CD4-positive, alpha-beta T cell treated with Interferon alpha-2 for 1 hour (primary cell): Measurements from ENCODE around the gene ERRFI1.
A peak's percentile ranks its signal among the peaks of the same experiment; 100 is the strongest.
"Not testable (repeated sequence)": the region's sequence is repeated elsewhere in the genome, so short reads cannot be mapped to it uniquely, and the experiment has no call there.

ENCODE experiments used
- DNase-seq, 2 donors: peaks; one replicate each; pipeline ENCODE4 v3.0.0-alpha.2; 2020 to 2022

Gene ERRFI1

DNA sequence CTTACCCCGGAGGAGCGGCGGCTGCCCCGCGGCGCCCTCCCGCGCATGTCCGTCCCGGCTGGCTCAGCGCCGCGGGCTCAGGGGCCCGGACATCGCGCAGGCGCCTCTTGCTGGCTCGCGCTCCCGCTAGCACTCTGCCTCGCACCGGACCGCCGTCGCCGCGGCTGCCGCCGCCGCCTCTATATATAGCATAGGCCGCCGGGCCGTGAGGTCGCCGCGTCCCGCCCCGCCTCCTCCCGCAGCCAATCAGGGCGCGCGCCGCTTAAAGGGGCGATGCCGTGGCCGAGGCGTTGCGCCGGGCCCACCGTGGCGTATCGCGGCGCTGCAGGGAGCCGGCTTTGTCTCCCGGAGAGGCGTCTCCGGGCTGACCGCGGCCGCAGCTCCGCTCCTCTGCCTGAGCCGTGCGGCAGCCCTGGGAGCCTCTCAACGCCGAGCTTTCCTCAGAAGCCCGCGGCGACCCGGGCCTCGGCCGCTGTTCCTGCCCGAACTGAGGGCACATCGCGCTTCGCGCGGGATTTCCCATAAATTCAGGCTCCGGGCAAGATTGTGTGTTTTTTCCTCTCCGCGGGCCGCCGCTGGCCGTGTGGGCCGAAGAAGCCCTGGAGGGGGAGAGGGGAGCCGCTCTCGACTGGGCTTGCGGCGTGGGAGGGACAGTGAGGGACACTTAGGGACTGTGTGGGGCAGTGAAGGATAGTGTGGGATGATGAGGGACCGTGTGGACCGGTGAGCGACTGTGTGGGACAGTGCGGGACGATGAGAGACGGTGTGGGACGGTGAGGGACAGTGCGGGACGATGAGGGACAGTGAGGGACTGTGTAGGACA, at the start of gene ERRFI1:
Gene ERRFI1, minus strand, starts transcription at position 157 of the 823 bp plus-strand sequence. CDS start 10,690 bp downstream, outside the sequence.
- DNase-seq, result peak; percentile 90 to 94

- no peak for DNase-seq
Observed at GRCh38 chr1:8075511-8076051, 49.5 kb upstream of the ERRFI1 start.

DNA sequence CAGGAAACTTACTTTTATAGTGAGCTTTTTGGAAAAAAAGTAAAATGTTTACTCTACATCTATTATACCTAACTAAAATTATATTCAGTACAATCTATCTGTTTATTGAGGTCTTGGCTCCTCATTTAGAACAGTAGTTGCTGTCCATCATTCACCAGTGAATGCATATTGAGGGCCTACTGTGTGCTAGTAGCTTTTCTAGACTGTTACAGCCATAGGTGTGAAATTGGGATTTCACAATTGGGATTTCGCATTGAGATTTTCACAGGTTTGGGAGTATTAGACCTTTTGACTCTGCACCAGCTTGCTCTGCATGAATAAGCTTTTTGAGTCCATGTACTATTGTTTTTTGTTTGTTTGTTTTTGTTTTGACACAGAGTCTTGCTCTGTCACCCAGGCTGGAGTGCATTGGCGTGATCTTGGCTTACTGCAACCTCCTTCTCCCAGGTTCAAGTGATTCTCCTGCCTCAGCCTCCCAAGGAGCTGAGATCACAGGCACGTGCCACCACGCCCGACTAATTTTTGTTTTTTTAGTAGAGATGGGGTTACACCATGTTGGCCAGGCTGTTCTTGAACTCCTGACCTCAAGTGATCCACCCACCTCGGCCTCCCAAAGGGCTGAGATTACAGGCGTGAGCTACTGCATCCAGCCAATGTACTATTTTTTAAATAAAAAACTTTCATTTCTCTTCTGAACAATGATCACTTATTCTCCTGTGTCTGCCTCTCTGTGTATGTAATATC, 47.2 kb upstream of the ERRFI1 start:
- DNase-seq, result no peak

DNA sequence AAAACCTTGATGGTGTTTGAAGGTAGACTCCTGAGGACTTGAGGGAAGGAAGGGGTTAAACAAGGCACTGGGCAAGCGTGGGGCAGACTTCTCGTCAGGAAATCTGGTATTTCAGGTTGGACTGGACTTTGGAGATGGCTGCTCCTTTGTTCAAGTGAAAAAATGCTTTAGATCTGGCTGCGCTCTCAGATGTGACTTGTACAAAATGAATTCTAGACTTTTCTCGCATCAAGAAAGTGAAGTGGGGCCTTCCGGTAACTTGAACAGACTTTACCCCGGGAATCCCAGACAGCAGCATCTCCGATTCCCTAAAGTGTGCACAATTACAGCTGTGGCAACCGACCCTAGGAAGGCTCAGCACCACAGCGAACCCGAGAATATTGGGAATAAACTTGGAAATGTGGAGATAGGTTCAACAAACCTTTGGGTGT, 44.3 kb upstream of the ERRFI1 start:
- no peak for DNase-seq

GRCh38 chr1:8069614-8070320, 43.7 kb upstream of the ERRFI1 start:
- DNase-seq, result not testable (repeated sequence)

GRCh38 chr1:8065369-8065768, 39.3 kb upstream of the ERRFI1 start:
- DNase-seq, result no peak

DNA sequence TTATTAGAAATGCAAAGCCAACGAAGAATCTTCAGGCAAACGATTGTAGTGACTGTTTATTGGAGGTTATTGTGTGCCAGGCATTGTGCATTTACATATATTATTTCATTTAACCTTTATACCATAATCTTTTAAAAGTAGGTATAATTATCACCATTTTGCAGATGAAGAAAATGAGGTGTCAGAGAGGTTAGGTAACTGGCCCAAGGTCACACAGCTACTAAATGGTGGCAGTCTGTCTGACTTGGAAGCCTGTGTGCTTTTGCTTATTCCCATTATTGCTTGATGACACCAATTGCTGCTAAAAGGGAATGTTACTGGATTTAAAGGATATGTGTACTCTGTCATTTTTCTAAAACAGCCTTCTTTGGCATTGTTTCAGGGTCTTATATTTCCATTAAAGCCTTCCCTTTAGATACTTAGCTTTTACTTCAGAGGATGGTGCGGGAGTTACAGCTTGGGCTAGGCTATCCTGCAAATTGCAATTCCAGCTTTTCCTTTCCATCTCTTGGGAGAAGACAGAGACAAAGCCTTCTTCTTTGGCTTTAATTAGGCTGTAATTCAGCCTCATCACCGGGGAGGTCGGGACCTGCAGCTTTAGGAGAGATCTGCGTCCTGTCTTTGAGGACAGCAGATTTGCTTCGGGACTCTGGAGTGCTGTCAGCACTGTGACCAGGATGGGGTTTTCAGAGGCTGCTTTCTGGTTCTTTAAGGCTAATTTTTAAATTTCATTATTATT, 37.4 kb upstream of the ERRFI1 start:
- no peak for DNase-seq

DNA sequence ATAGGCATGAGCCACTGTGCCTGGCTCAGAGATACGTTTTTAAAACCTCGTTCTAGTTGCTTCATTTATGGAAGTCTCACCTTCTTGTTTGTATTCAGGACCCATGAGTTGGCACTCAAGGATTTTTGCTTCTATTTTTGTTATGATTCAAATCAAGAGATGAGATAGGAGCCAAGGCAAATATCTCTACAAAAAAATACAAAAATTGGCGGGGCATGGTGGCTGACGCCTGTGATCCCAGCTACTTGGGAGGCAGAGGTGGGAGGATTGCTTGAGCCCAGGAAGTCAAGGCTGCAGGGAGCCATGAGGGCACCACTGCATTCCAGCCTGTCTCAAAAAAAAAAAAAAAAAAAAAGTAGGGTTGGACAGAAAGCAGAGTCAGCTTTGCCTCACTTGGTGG, 36.8 kb upstream of the ERRFI1 start:
- DNase-seq, result no peak

DNA sequence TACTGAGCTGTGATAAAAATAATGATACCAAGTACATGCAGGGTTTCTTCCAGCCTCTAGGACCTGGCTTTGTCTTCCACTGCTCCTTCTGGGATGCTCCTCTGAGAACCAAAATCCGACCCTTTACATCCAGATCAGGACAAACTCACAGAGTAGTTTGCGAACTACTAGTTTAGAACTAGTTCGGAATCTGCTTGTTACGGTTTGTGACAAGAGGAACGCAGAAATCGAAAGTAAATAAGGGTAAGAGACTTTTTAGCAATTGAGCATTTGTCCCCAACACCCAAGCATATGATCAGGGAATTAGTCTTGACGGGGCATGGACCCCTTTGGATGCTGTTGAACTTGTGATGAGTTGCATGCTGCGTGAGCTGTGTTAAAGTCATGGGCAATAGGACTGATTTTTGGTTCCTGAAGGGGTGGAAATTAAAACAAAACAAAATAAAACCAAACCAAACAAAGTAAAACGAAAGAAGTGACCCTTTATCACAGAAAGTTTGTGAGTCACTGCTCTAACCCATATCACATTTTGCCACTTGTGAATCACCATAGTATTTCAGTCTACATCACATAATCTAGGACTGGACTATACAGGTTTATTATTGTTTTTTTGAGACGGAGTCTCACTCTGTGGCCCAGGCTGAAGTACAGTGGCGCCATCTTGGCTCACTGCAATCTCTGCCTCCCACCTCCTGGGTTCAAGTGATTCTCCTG, 35.7 kb upstream of the ERRFI1 start:
- no peak for DNase-seq

DNA sequence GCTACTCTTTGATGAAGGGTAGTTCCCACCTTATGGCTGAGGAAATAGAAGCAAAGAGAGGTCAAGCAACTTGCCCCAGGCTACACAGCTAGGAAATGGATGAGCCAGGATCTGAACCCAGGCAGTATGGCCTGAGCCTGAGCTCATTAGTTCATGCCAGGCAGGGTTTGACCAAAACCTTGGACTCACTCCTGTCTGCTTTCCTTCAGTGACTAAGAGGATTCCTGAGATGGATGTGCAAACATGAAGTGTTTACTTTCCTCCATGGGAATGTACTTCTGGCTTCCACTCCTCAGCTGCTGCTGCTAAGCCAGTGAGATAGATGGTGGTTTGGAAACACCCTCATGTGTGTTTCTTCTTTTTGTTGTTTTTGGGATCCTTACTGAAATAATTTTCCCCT, 35.1 kb upstream of the ERRFI1 start:
- DNase-seq, result no peak

GRCh38 chr1:8059161-8059622, 33.1 kb upstream of the ERRFI1 start:
- DNase-seq, result no peak

GRCh38 chr1:8057779-8058178, 31.7 kb upstream of the ERRFI1 start:
- DNase-seq, result not testable (repeated sequence)

DNA sequence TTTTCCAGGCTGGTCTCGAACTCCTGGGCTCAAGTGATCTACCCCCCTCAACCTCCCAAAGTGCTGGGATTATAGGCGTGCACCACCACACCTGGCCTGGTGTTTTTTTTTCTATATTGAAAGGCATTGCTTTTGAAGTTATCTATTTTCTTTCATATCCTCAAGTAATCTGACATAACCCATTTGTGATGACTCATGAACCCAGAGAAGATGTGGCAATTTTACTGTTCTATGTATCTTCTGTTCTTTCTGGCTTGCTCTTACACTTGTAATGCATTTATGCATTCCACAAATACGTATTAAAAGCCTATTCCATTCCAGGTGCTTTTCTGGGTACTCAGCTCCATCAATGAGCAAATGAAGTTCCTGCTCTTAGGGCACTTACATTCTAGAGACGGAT, 29.9 kb upstream of the ERRFI1 start:
- DNase-seq, result no peak

GRCh38 chr1:8053878-8054567, 27.9 kb upstream of the ERRFI1 start:
- DNase-seq, result no peak

DNA sequence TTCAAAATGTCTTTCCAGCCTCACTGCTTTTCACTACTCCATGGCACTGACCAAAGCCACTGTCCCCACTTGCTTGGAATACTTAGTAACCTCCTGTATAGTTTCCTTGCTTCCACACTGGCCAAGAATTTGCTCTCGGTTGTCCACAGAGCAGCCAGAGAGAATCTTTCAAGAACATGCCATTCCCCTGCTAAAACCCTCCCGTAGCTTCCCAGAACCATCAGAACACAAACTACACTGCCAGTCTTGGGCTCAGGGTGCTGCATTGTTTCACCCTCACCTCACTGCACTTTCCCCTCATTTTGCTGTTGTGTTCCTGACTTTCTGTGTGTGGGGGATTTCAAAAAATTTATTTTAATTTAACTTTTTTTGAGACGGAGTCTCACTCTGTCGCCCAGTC, 25.5 kb upstream of the ERRFI1 start:
- DNase-seq, result no peak

GRCh38 chr1:8049229-8049628, 23.1 kb upstream of the ERRFI1 start:
- DNase-seq, result not testable (repeated sequence)

DNA sequence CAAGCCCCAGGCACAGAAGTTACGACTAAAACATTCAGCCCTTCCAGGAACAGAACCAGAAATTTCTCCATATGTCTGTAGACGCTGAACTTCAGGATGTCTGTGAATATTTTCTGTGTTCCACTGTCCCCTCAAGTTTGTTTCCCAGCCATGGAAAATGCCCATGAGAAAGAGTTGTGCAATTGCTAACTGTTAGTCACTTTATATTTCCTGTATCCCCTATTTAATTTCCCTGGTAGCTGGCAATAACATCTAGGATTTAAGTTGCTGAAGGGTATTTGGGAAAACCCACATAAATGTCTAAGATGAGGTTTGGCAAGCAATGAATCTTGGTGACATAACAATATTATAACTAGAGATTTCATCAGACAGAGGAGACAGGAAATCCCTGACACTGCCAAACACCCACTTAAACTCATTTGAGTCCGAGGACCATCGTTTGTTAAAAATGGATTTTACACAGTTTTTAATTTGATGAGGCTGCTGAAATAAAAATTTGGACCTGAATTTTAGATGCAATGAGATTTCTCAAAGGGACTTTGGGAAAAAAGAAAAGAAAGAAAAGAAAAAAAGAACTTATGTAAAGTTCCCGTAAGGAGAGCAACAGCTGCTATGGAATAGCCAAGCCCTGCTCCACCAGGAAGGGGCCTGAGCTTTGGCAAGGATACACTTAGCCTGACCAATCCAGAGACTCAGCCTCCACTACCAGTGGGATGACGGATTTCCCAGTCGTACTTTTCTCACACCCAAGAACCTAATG, 21.8 kb upstream of the ERRFI1 start:
- DNase-seq, result no peak

DNA sequence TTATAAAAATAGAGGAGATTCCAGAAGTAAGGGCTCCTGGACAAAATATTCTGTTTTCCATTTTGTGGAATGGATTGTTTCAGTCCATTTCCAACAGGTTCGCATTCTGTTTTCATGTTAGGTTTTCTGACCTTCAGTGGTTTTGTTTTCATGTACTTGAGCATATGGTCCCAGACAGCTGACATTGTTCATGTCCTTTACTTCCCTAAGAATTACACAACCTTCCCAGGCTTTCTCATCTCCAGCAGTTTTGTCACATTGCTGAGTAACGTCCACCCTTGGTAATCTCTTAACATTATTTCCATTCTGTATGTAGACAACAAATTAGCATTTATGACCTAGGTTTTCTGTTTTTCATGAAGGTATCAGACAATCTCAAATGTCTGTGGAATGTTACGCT, 21.0 kb upstream of the ERRFI1 start:
- DNase-seq, result no peak

DNA sequence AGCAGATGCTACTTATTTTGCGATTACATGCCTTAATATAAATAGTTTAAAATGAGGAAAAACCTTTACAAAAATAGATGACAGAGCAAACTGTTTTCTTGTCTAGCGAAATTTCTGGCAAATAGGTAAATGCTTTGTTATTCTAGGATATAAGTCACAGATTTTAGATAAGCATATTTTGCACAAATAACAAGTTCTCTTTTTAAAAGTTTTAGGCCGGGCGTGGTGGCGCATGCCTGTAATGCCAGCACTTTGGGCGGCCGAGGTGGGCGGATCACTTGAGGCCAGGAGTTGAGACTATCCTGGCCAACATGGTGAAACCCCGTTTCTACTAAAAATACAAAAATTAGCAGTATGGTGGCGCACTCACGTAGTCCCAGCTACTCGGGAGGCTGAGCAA, 20.3 kb upstream of the ERRFI1 start:
- DNase-seq, result no peak

DNA sequence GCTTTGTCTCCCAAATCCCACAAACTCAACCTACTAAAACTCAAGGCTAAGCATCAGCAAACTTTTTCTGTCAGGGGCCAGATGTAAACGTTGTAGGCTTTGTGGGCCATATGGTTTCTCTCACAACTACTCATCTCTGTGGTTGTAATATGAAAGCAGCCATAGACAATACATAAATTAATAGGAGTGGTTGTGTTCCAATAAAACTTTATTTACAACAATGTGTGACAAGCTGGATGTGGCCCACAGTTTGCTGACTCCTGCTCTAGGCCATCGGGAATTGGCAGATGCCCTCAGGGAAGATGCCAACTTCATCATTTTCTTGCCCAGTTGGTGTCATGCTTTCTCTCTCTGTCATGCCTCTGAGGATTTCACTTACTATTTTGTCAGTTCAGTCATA, 17.5 kb upstream of the ERRFI1 start:
- no peak for DNase-seq
